ENCODE measurements around the gene GRIN3B. TPM values are rescaled to one million over a fixed set of nuclear protein-coding genes. Genes with fewer than 3 reads are reported as not detected.

Gene GRIN3B
- total RNA-seq, 2 donors from 2014 or later = not detected

DNA sequence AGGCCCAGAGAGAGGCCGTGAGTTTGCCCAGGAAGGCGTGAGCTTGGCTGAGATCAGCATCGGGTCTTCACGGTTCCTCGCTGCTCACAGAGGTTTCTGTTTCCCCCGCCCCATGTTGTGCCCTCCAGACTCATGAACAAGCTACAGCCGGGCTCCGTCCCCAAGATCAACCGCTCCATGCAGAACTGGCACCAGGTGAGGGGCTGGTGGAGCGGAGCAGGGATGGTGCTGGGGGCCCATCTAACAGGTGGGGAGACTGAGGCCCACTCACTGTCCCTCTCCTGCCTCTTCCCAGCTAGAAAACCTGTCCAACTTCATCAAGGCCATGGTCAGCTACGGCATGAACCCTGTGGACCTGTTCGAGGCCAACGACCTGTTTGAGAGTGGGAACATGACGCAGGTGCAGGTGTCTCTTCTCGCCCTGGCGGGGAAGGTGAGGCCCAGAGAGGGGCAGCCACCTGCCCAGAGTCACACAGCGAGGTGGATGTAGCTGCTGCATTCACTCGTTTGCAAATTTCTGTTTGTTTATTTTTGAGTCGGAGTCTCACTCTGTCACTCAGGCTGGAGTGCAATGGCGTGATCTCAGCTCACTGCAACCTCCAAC, 32.1 kb downstream of the GRIN3B start:
- H3K36me3 ChIP-seq = peaks cover 12% of the 10 kb centered on the region

GRCh38 chr19:1035998-1036621, 35.9 kb downstream of the GRIN3B start:
- no peak for TF ChIP-seq CTCF (IDR thresholded peaks at IDR 0.05)
- intact Hi-C loops (cut with DNase I) = no loop called here
- Histone ChIP-seq H3K4me3 (no peak overlapping the region), H3K36me3 (peaks cover 12% of the 10 kb centered on the region), H3K27me3 (no peaks in the 10 kb centered on the region), H3K9ac (ENCODE audit: low read depth in 2 of 2, low read length in 2 of 2) (no peak overlapping the region), H3K9me3 (no peaks in the 10 kb centered on the region), H3K27ac (no peak overlapping the region), H3K4me1 (peaks cover 11% of the 10 kb centered on the region)
- no peak for DNase-seq

More for the DNA sequence above, 32.1 kb downstream of the GRIN3B start:
- intact Hi-C loops (cut with DNase I) = no loop called here
- H3K27ac ChIP-seq = no peak overlapping the region
- TF ChIP-seq CTCF (IDR thresholded peaks at IDR 0.05) = no peak
- no peaks in the 10 kb centered on the region for H3K9me3 ChIP-seq
- H3K27me3 ChIP-seq = no peaks in the 10 kb centered on the region
- no peak overlapping the region for H3K4me3 ChIP-seq
- H3K9ac ChIP-seq (ENCODE audit: low read depth in 2 of 2, low read length in 2 of 2) = no peak overlapping the region
- H3K4me1 ChIP-seq = peaks cover 10% of the 10 kb centered on the region
- no peak for DNase-seq

DNA sequence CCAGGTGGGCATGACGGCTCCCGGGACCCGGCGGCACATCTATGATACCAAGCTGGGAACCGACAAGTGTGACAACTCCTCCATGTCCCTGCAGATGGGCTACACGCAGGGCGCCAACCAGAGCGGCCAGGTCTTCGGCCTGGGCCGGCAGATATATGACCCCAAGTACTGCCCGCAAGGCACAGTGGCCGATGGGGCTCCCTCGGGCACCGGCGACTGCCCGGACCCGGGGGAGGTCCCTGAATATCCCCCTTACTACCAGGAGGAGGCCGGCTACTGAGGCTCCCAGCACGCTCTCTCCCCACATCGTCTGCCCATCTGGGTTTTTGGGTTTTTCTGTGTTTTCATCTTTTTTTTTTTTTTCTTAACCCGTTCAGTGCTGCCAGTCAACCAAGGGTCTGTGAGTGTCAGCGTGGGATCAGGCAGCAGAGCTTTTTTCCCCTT, 37.4 kb downstream of the GRIN3B start:
- intact Hi-C loops (cut with DNase I) = no loop called here
- peak overlapping the region; percentile 76 for H3K27ac ChIP-seq
- no peak overlapping the region for H3K9ac ChIP-seq (ENCODE audit: low read depth in 2 of 2, low read length in 2 of 2)
- no peak overlapping the region for H3K4me3 ChIP-seq
- TF ChIP-seq CTCF (IDR thresholded peaks at IDR 0.05) = no peak
- no peak for DNase-seq
- no peaks in the 10 kb centered on the region for H3K27me3 ChIP-seq
- H3K9me3 ChIP-seq = no peaks in the 10 kb centered on the region
- peaks cover under 1% of the 10 kb centered on the region for H3K36me3 ChIP-seq
- peaks cover 20% of the 10 kb centered on the region for H3K4me1 ChIP-seq

DNA sequence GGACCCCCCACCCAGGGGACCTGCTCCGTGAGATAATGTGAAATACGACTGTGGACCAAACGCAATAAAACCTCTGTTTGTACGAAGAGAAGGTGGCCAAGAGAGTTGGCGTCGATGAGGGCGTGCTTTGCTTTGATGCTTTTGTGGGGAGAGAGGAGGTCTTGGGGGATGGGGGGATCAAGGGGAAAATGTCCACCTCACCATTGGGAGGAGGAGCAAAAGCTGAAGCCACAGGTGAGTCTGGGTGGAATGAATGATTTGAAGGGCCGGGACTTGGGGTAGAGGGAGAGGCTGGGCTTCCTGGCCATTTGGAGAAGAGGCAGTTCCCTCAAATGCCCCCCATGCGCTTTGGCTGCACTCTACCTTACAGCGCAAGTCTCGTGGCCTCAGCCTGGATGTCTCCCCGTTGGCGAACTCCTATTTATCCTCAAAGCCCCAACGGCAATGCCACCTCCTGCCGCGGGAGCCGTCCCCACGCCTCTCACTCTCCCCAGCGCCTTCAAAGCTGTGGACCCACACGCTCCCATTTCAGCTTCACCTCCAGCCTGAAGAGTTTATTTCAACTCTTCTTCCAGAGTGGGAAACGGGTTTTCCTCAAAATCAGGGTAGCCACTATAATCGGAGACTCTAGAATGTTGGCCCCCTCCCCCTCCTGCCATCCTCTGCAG, 38.9 kb downstream of the GRIN3B start:
- no peak for DNase-seq
- no peaks in the 10 kb centered on the region for H3K36me3 ChIP-seq
- H3K4me3 ChIP-seq = peak overlapping the region; percentile 52
- H3K9me3 ChIP-seq = no peaks in the 10 kb centered on the region
- no peak for TF ChIP-seq CTCF (IDR thresholded peaks at IDR 0.05)
- H3K4me1 ChIP-seq = peaks cover 23% of the 10 kb centered on the region
- H3K27ac ChIP-seq = peak overlapping the region; percentile 76
- intact Hi-C loops (cut with DNase I) = no loop called here
- peak overlapping the region; percentile 34 to 39 for H3K9ac ChIP-seq (ENCODE audit: low read depth in 2 of 2, low read length in 2 of 2)
- no peaks in the 10 kb centered on the region for H3K27me3 ChIP-seq

DNA sequence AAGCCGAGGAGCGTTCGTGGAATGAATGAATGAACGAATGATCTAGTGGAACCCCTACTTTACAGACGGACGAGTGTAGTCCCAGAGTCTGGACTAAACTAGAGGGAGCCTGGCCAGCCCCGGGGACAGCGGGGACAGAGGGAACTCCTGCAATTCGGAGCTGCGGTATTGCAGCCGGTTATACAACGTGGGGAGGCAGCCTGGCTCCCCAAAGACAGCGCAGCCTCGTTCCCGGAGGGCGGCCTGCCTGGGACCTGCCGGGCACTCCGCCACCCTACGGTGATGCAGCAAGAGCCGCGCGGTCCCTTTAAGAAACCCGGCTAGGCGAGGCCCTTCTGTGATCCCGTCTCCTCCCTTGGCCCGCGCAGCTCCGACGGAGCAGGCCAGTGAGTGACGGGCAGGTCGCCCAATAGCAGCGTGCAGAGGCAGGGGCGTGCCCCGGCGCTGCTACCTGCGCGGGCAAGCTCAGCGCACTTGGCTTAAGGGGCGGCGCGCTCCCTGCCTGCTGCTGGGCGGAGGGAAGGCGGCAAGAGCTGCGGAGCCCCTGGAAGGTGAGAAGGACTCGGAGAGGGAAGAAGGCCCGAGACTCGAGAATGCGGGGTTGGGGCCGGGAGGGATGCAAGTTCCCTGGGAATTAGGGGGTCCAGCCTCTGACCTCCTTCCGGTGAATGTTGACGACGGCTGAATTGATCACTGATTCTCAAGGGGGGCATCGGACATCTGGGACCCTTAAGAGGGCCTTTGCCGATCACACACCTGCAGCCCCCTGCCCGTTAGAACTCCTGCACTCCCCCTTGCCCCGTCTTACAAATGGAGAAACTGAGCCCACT, 39.6 kb downstream of the GRIN3B start, which contains the start of gene ABCA7:
Gene ABCA7, plus strand, starts transcription at position 462 of the 830 bp plus-strand sequence. CDS start 1,255 bp downstream, outside the sequence.
- Histone ChIP-seq H3K9me3 (no peaks in the 10 kb centered on the region), H3K27ac (peak within 1 kb of the TSS; percentile 76), H3K4me1 (peaks cover 23% of the 10 kb centered on the region), H3K9ac (ENCODE audit: low read depth in 2 of 2, low read length in 2 of 2) (peak within 1 kb of the TSS; percentile 74 to 86), H3K27me3 (no peaks in the 10 kb centered on the region), H3K36me3 (no peaks in the 10 kb centered on the region), H3K4me3 (peak within 1 kb of the TSS; percentile 52)
- DNase-seq = peak; percentile 99
- intact Hi-C loops (cut with DNase I) = no loop called here
- no peak for TF ChIP-seq CTCF (IDR thresholded peaks at IDR 0.05)

Data from colonic mucosa (tissue), 4 donors.